H1 (cell line): ENCODE results near the gene KCTD17. TPM values are rescaled to one million over a fixed set of nuclear protein-coding genes. Genes with fewer than 3 reads are reported as not detected.

Source experiments
- CTCF ChIA-PET: fragments of 300-600 bp; sonication (Branson Sonifier 250); formaldehyde crosslinking; loops from one replicate; lab custom pipeline; 2021; ENCODE audit not compliant: partially characterized antibody; lab: Charles Lee
- POLR2A ChIA-PET: fragments of 300-600 bp; sonication (Branson Sonifier 250); formaldehyde crosslinking; loops from one replicate; lab custom pipeline; 2021; ENCODE audit warnings: inconsistent platforms; ENCODE audit not compliant: partially characterized antibody; lab: Charles Lee
- DNase-seq, 2 experiments: peaks; one replicate each; pipeline versions ENCODE4 v3.0.0 to v3.0.0-alpha.2; 2010 to 2022; ENCODE audit warnings: low spot score in 2 of 2, low read depth in 1 of 2, mixed read lengths in 1 of 2
- FAIRE-seq: peaks from 2 replicates; lab custom pipeline; 2011; peaks lifted over from hg19 to GRCh38; lab: Jason Lieb, UNC
- H2AFZ ChIP-seq: 2 replicates; pipeline ENCODE4 v1.8.1; 2012; ENCODE audit warnings: low read length, inconsistent platforms
- H2AK5ac ChIP-seq: 2 replicates; pipeline ENCODE4 v1.6.1; 2013; ENCODE audit warnings: low read depth, low read length
- H2BK120ac ChIP-seq: replicated peaks from 2 replicates; pipeline ENCODE3; 2013; ENCODE audit warnings: low read depth, low read length, inconsistent platforms
- H2BK12ac ChIP-seq: 2 replicates; pipeline ENCODE4 v1.6.1; 2013; ENCODE audit warnings: low read depth, low read length
- H2BK15ac ChIP-seq: 2 replicates; pipeline ENCODE4 v1.6.1; 2013; ENCODE audit warnings: low read length
- H2BK20ac ChIP-seq: 2 replicates; pipeline ENCODE4 v1.6.1; 2013; ENCODE audit warnings: low read length
- H2BK5ac ChIP-seq: 2 replicates; pipeline ENCODE4 v1.6.1; 2013; ENCODE audit warnings: low read depth, low read length
- H3K14ac ChIP-seq: 2 replicates; pipeline ENCODE4 v1.6.1; 2013; ENCODE audit warnings: inconsistent platforms; ENCODE audit not compliant: insufficient read length
- H3K18ac ChIP-seq: 2 replicates; pipeline ENCODE4 v1.6.1; 2013; ENCODE audit warnings: low read length; ENCODE audit errors: extremely low read depth
- H3K23ac ChIP-seq: 2 replicates; pipeline ENCODE4 v1.6.1; 2013; ENCODE audit warnings: inconsistent platforms; ENCODE audit not compliant: insufficient read length
- H3K23me2 ChIP-seq: 2 replicates; pipeline ENCODE4 v1.6.1; 2013; ENCODE audit warnings: low read depth, low read length
- H3K27ac ChIP-seq: 2 replicates; pipeline ENCODE4 v1.6.1; 2011; ENCODE audit warnings: low read depth, low read length, inconsistent platforms
- H3K27me3 ChIP-seq, 4 experiments: replicated peaks in 1 of 4; 1 replicate in 1 of 4; 2 replicates in 3 of 4; pipeline versions ENCODE4 v1.6.1 to v1.8.1; 2011 to 2013; ENCODE audit warnings: low read length in 3 of 4, mild to moderate bottlenecking in 3 of 4, inconsistent platforms in 2 of 4, mixed read lengths in 2 of 4, moderate library complexity in 1 of 4; ENCODE audit not compliant: control insufficient read depth in 3 of 4, insufficient read depth in 3 of 4; ENCODE audit errors: extremely low read depth in 1 of 4
- H3K36me3 ChIP-seq, 4 experiments: 2 replicates each; pipeline versions ENCODE4 v1.6.1 to v1.8.1; 2011 to 2013; ENCODE audit warnings: mild to moderate bottlenecking in 4 of 4, low read length in 3 of 4, moderate library complexity in 2 of 4, control low read depth in 1 of 4, inconsistent platforms in 1 of 4; ENCODE audit not compliant: insufficient read depth in 4 of 4, control insufficient read depth in 2 of 4
- H3K4ac ChIP-seq: replicated peaks from 2 replicates; pipeline ENCODE3; 2013; ENCODE audit warnings: low read length, low read depth, mixed read lengths, inconsistent platforms; ENCODE audit not compliant: insufficient read length
- H3K4me1 ChIP-seq, 4 experiments: replicated peaks in 1 of 4; 1 replicate in 1 of 4; 2 replicates in 3 of 4; pipeline versions ENCODE4 v1.6.1 to v1.8.1; 2011 to 2013; ENCODE audit warnings: low read length in 3 of 4, inconsistent platforms in 2 of 4, mixed read lengths in 1 of 4; ENCODE audit not compliant: insufficient read depth in 4 of 4, control insufficient read depth in 3 of 4
- H3K4me2 ChIP-seq, 2 experiments: 2 replicates each; pipeline versions ENCODE4 v1.6.1 to v1.8.1; 2011 to 2013; ENCODE audit warnings: low read depth in 2 of 2, low read length in 2 of 2, control low read depth in 1 of 2, inconsistent platforms in 1 of 2, mild to moderate bottlenecking in 1 of 2; ENCODE audit not compliant: insufficient read depth in 1 of 2
- H3K4me3 ChIP-seq, 4 experiments: fragments of 200-600, 300-600 bp in 1 of 4; sonication (generic), shearing (Covaris generic), sonication (Bioruptor Twin) in 1 of 4; 2 replicates each; pipeline versions ENCODE4 v1.5.1 to v1.8.1; 2011 to 2016; ENCODE audit warnings: low read length in 4 of 4, low read depth in 3 of 4, control low read depth in 2 of 4, inconsistent platforms in 2 of 4, mild to moderate bottlenecking in 2 of 4, mixed read lengths in 1 of 4, moderate library complexity in 1 of 4; ENCODE audit not compliant: insufficient read depth in 2 of 4; ENCODE audit errors: extremely low read depth in 1 of 4
- H3K56ac ChIP-seq: replicated peaks from 2 replicates; pipeline ENCODE3; 2013; ENCODE audit warnings: low read depth, mild to moderate bottlenecking, mixed read lengths, low read length, inconsistent platforms; ENCODE audit not compliant: insufficient read length
- H3K79me1 ChIP-seq: 2 replicates; pipeline ENCODE4 v1.6.1; 2013; ENCODE audit warnings: low read depth, low read length, control low read depth
- H3K79me2 ChIP-seq, 2 experiments: 2 replicates each; pipeline versions ENCODE4 v1.6.1 to v1.8.1; 2012 to 2013; ENCODE audit warnings: low read length in 2 of 2, mild to moderate bottlenecking in 2 of 2, inconsistent platforms in 1 of 2; ENCODE audit not compliant: insufficient read depth in 2 of 2, control insufficient read depth in 1 of 2
- H3K9ac ChIP-seq, 4 experiments: replicated peaks in 1 of 4; 1 replicate in 1 of 4; 2 replicates in 3 of 4; pipeline versions ENCODE4 v1.6.1 to v1.8.1; 2011 to 2013; ENCODE audit warnings: low read depth in 3 of 4, low read length in 3 of 4, control low read depth in 2 of 4, mild to moderate bottlenecking in 2 of 4, moderate library complexity in 2 of 4, inconsistent platforms in 1 of 4; ENCODE audit errors: extremely low read depth in 1 of 4
- H3K9me3 ChIP-seq, 2 experiments: 2 replicates each; pipeline versions ENCODE4 v1.6.1 to v1.8.1; 2012 to 2013; ENCODE audit warnings: mild to moderate bottlenecking in 2 of 2, moderate library complexity in 2 of 2, control low read depth in 1 of 2, inconsistent platforms in 1 of 2, low read depth in 1 of 2, low read length in 1 of 2, mixed read lengths in 1 of 2; ENCODE audit not compliant: insufficient read depth in 2 of 2
- H4K20me1 ChIP-seq, 2 experiments: replicated peaks in 1 of 2; 2 replicates each; pipeline versions ENCODE3 to v1.8.1; 2011 to 2013; ENCODE audit warnings: inconsistent platforms in 2 of 2, low read length in 2 of 2, mild to moderate bottlenecking in 1 of 2; ENCODE audit not compliant: insufficient read depth in 2 of 2, control insufficient read depth in 1 of 2
- H4K5ac ChIP-seq: 2 replicates; pipeline ENCODE4 v1.6.1; 2013; ENCODE audit warnings: low read length, low read depth, mixed read lengths, inconsistent platforms; ENCODE audit not compliant: insufficient read length
- H4K8ac ChIP-seq: 2 replicates; pipeline ENCODE4 v1.8.0; 2013; ENCODE audit warnings: mild to moderate bottlenecking, moderate library complexity, low read length, inconsistent platforms; ENCODE audit not compliant: insufficient read depth; ENCODE audit errors: extremely low read depth
- H4K91ac ChIP-seq: replicated peaks from 2 replicates; pipeline ENCODE3; 2013; ENCODE audit warnings: low read length, mixed read lengths, inconsistent platforms; ENCODE audit not compliant: insufficient read length
- JUN ChIP-seq: IDR thresholded peaks from 2 replicates; pipeline ENCODE4 v1.6.1; 2011; ENCODE audit warnings: low read depth, mild to moderate bottlenecking, improper control_type of control experiment, low read length
- KDM5A ChIP-seq: fragments of 200-600 bp; IDR thresholded peaks from 2 replicates; pipeline ENCODE4 v1.7.1; 2012; ENCODE audit warnings: mild to moderate bottlenecking, low read length, inconsistent platforms, mixed read lengths
- NRF1 ChIP-seq: IDR thresholded peaks from 2 replicates; pipeline ENCODE4 v1.6.1; 2011; ENCODE audit warnings: mild to moderate bottlenecking, low read depth, low read length, improper control_type of control experiment
- POLR2A ChIP-seq, 2 experiments: IDR thresholded peaks; 1 replicate in 1 of 2; 2 replicates in 1 of 2; pipeline ENCODE4 v1.6.1; 2011; ENCODE audit warnings: low read depth in 2 of 2, low read length in 2 of 2, mild to moderate bottlenecking in 2 of 2; ENCODE audit errors: control extremely low read depth in 1 of 2
- RNF2 ChIP-seq: fragments of 200-900, 300-1000 bp; sonication (generic); IDR thresholded peaks from 2 replicates; pipeline ENCODE4 v1.7.1; 2016; ENCODE audit warnings: borderline replicate concordance, low read depth, mild to moderate bottlenecking, antibody characterized with exemption, low read length; ENCODE audit not compliant: poor library complexity, severe bottlenecking; ENCODE audit errors: missing control alignments
- WGBS, 2 experiments: shearing (Covaris generic) in 1 of 2; methylation state at CpG; one replicate each; pipeline versions ENCODE4 v1.1.6 to v1.1.7; 2013 to 2015; ENCODE audit warnings: low lambda C conversion rate in 2 of 2, mixed read lengths in 2 of 2, inconsistent platforms in 1 of 2, low coverage in 1 of 2, missing lambda C conversion rate in 1 of 2; ENCODE audit not compliant: insufficient replicate concordance in 2 of 2, insufficient coverage in 1 of 2, insufficient read length in 1 of 2; ENCODE audit errors: extremely low coverage in 1 of 2, missing lambda C conversion rate in 1 of 2; 5-methylcytosine and 5-hydroxymethylcytosine counted together
- polyA plus RNA-seq, 7 experiments: library from polyadenylated mRNA; depleted of rRNA in 3 of 7; stranded (reverse) in 5 of 7; unstranded in 2 of 7; fragments of >200 nt in 5 of 7; fragments of 200-250 nt in 2 of 7; gene quantifications; 1 replicate in 5 of 7; 2 replicates in 1 of 7; 4 replicates in 1 of 7; pipeline versions ENCODE4 v1.2.1 to v1.2.3, GENCODE V29; 2011 to 2013; ENCODE audit warnings: missing spikeins in 2 of 7, mixed read lengths in 2 of 7
- total RNA-seq: library from RNA; stranded (reverse); fragmentation: NEBNext Ultra II Directional; extraction: Animal tissue kit (Norgen Biotek cat#: 25700); gene quantifications from 2 replicates; pipeline ENCODE4 v1.2.1, GENCODE V29; 2021
- TF ChIP-seq, protein P1 (sequence below): IDR thresholded peaks from 2 replicates; pipeline ENCODE4 v1.6.1; 2011; ENCODE audit warnings: low read length, improper control_type of control experiment

KCTD17 gene
- total and polyA plus RNA-seq, 2 of the 8 experiments (the other 6 are each of a cell fraction or from before 2014, with no cell fraction given) = 39.4 to 44.0 TPM

GRCh38 chr22:37010174-37010573, 41.4 kb upstream of the KCTD17 start:
- Histone ChIP-seq H3K36me3 (no peaks in the 10 kb centered on the region), H3K4me2 (no peak overlapping the region), H3K9ac (no peak overlapping the region), H3K23me2 (no peaks in the 10 kb centered on the region), H3K56ac (no peak overlapping the region), H2BK15ac (no peak overlapping the region), H2BK5ac (no peak overlapping the region), H2BK20ac (no peak overlapping the region), H4K20me1 (peaks cover 0 to 6% of the 10 kb centered on the region in 2 experiments), H3K79me1 (no peaks in the 10 kb centered on the region; the same call in 1 of the 2 replicates), H4K5ac (no peak overlapping the region), H3K4ac (no peak overlapping the region), H2AK5ac (no peak overlapping the region), H3K27me3 (peaks cover 0 to 3% (median 0%) of the 10 kb centered on the region in 4 experiments; a peak in 2 of 7 replicates), H3K14ac (no peak overlapping the region), H3K4me1 (no peaks in the 10 kb centered on the region), H2BK120ac (no peak overlapping the region), H3K4me3 (no peak overlapping the region), H3K23ac (no peak overlapping the region), H3K79me2 (no peaks in the 10 kb centered on the region), H3K9me3 (no peaks in the 10 kb centered on the region), H3K18ac (no peak overlapping the region), H3K27ac (no peak overlapping the region), H2AFZ (no peak overlapping the region), H4K91ac (no peak overlapping the region), H2BK12ac (no peak overlapping the region), H4K8ac (no peak overlapping the region)
- ChIA-PET CTCF (interaction anchor here (1.1 to 2.9 kb wide), 3 partner anchors 12 to 154 kb away, joined by 5 to 14 read pairs (median 6); no protein-coding TSS in a partner anchor), POLR2A (interaction anchor here (1.0 to 4.1 kb wide), 3 partner anchors 9 to 189 kb away, joined by 3 to 18 read pairs (median 5); partner anchors contain the start of genes MPST and TST)
- 92% methylated on average over 4 of the region's 4 CpGs; no CpG with 5 or more reads in 1 of the 2 experiments for WGBS, 2 experiments
- DNase-seq = no peak
- no peak for FAIRE-seq
- TF ChIP-seq JUN (no peak), KDM5A (no peak), NRF1 (no peak), POLR2A (IDR thresholded peaks at IDR 0.05; ENCODE audit: control extremely low read depth in 1 of 2, low read depth in 2 of 2, low read length in 2 of 2) (no peak), RNF2 (no peak)
- TF ChIP-seq, protein P1, sequence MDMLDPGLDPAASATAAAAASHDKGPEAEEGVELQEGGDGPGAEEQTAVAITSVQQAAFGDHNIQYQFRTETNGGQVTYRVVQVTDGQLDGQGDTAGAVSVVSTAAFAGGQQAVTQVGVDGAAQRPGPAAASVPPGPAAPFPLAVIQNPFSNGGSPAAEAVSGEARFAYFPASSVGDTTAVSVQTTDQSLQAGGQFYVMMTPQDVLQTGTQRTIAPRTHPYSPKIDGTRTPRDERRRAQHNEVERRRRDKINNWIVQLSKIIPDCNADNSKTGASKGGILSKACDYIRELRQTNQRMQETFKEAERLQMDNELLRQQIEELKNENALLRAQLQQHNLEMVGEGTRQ = no peak
